ENCODE measurements around the gene NAXE. TPM values are rescaled to one million over a fixed set of nuclear protein-coding genes. Genes with fewer than 3 reads are reported as not detected.

The NAXE gene
- total RNA-seq, 1 experiment from 2014 or later = 96.6 TPM

DNA sequence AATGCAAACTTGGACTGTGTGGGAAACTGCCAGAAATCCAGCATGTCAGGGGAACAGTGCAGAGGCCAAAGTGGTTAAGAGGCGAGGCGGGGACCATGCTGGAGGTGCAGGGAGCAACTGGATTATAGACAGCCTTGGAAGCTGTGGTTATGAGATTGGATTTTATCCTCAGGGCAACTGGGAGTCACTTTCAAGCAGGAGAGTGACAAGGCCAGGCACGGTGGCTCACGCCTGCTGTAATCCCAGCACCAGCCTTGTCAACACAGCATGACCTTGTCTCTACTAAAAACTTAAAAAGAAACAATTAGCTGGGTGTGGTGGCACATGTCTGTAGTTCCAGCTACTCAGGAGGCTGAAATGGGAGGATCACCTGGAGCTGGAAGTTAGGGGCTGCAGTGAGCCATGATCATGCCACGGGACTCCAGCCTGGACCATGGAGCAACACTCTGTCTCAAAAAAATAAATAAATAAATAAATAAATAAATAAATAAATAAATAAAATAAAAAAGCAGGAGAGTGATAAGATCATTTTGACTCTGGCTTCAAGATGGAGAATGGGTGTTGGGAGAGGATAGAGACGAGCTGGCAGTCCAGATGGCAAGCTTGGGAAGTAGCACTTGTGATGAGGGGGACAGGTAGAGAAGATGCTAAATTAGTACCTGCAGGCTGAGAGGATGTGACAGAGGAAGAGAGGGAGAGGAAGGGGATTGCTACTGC, 31.2 kb downstream of the NAXE start:
- Histone ChIP-seq H2BK15ac (ENCODE audit: low read depth, low read length) (no peak overlapping the region), H4K5ac (ENCODE audit: insufficient read length, low read depth, low read length) (no peak overlapping the region), H3K4ac (ENCODE audit: low read depth, low read length) (no peak overlapping the region), H3K27me3 (ENCODE audit: insufficient read depth, low read length) (peaks cover 27% of the 10 kb centered on the region), H2AFZ (ENCODE audit: low read length) (no peak overlapping the region), H3T11ph (ENCODE audit: low read length) (no peak overlapping the region), H3K56ac (ENCODE audit: insufficient read length, low read depth, low read length) (no peak overlapping the region), H2BK20ac (ENCODE audit: low read depth, low read length, poor library complexity, severe bottlenecking) (no peak overlapping the region), H4K91ac (ENCODE audit: insufficient read length, low read depth, low read length) (no peak overlapping the region), H3K79me2 (ENCODE audit: insufficient read depth, low read length) (no peaks in the 10 kb centered on the region), H3K9me3 (ENCODE audit: control insufficient read depth, low read depth, low read length) (no peaks in the 10 kb centered on the region), H2BK120ac (ENCODE audit: low read depth, low read length, poor library complexity, severe bottlenecking) (no peak overlapping the region), H2AK5ac (ENCODE audit: insufficient read length, low read length) (no peak overlapping the region), H3K79me1 (ENCODE audit: insufficient read depth, low read depth, low read length, poor library complexity, severe bottlenecking) (no peaks in the 10 kb centered on the region), H3K4me1 (ENCODE audit: insufficient read depth, low read length) (no peaks in the 10 kb centered on the region; the same call in 1 of the 2 replicates), H3K23me2 (ENCODE audit: insufficient read length, low read depth, low read length, poor library complexity, severe bottlenecking) (peaks cover 19% of the 10 kb centered on the region), H3K14ac (ENCODE audit: insufficient read depth, low read length) (no peak overlapping the region), H4K20me1 (ENCODE audit: control insufficient read depth, insufficient read depth, insufficient read length) (no peaks in the 10 kb centered on the region), H2BK12ac (ENCODE audit: insufficient read length, low read depth, low read length) (no peak overlapping the region), H3K18ac (ENCODE audit: insufficient read length, low read depth, low read length) (no peak overlapping the region), H4K8ac (replicated peaks; ENCODE audit: insufficient read length, low read depth, low read length) (no peak overlapping the region), H2BK5ac (ENCODE audit: insufficient read length, low read length) (no peak overlapping the region), H3K4me2 (ENCODE audit: insufficient read depth, insufficient read length, low read length) (no peak overlapping the region), H3K9ac (ENCODE audit: extremely low read depth, insufficient read length, low read length) (no peak overlapping the region), H3K27ac (ENCODE audit: insufficient read length, low read depth, low read length) (no peak overlapping the region), H3K23ac (ENCODE audit: insufficient read length, low read depth, low read length) (no peak overlapping the region)
- Mint-ChIP-seq H3K27ac (no peak overlapping the region; a peak in 1 of 7 replicates), H3K36me3 (ENCODE audit: insufficient read depth in 1 of 3, low read depth in 3 of 3) (no peaks in the 10 kb centered on the region), H3K9me3 (no peaks in the 10 kb centered on the region; a peak in 1 of 5 replicates), H3K27me3 (ENCODE audit: low read depth) (peaks cover 87% of the 10 kb centered on the region), H3K4me3 (peak overlapping the region in 1 of 2 experiments; percentile 57; a peak in 3 of 5 replicates), H3K4me1 (peaks cover 14 to 17% of the 10 kb centered on the region in 2 experiments)
- TF ChIP-seq CTCF (conservative IDR thresholded peaks at IDR 0.05) = no peak
- no CpG with 5 or more reads among the region's 6 CpGs for WGBS (ENCODE audit: extremely low coverage, insufficient read length, low lambda C conversion rate)
- no peak for DNase-seq

Data from H9 (cell line).